NCI-H1417 (cell line): ENCODE data around the gene LUC7L.
A peak's percentile ranks its signal among the peaks of the same experiment; 100 is the strongest.
"Not testable (repeated sequence)": the region's sequence is repeated elsewhere in the genome, so short reads cannot be mapped to it uniquely, and the experiment has no call there.

Source experiments
- DNase-seq, 3 experiments: peaks; one replicate each; lab custom pipeline; 2025; lab: John Stamatoyannopoulos, UW

Gene LUC7L

GRCh38 chr16:228852-229730 is at the start of gene LUC7L:
Gene LUC7L, minus strand, starts transcription at chr16:229449. Its CDS starts 110 bp downstream, at chr16:229339.
- peak; percentile 93 to 97 (median 96) for DNase-seq

DNA sequence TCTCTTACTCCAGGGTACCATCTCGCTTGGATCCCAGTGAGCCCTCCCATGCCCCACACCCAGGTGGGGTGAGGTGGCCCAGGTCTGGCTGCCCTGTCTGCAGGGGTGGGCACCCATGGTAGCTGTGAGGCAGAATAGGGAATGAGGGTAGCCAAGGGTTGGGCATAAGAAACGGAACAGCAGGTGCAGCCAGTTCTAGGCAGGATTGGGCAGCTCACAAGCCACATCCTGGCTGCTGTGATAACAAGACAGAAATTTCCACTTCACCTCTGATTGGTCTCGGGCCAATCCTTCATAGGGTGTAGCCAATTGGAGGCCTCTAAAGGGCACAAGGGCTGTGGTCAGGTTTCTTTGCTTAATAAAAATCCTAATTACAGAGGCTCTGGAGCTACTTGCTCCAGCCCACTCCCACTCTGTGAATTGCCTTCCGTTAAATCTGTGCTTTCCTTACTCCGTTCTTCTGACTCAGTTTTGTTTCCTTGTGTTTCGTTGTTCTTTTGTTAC is 49.7 kb upstream of the LUC7L start:
- DNase-seq = peak; percentile 33 to 74 (median 37)

DNA sequence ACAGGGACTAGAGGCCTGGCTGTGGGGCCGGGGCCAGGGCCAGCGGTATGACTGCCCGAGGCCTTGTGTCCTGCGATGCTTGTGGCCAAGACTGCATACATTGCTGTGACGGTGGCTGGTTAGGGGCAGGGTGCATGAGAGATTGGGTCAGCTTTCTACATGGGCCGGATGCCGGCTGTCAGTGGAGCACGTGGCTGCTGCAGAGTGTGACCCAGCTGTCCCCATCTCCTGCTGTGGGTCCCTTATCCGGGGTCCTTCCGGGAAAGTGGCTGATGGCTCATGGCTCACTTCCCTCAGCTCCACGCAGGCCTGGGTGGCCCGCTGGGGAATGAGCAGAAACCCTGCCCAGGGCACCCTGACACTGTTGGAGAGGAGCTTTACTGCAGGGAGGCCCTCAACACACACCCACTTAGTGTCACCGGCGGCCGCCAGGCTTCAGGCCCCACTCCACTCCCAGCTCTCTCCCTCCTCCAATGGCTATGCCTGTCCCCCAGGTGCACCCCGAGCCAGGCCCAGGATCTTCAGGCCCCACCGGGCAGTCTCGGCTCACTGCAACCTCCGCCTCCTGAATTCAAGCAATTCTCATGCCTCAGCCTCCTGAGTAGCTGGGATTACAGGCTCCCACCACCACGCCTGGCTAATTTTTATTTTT is 47.3 kb upstream of the LUC7L start:
- DNase-seq = no peak

- DNase-seq = no peak
These were observed 46.6 kb upstream of the LUC7L start, which contains the start of gene RGS11 for GRCh38 chr16:275786-276232. Gene RGS11, minus strand, starts transcription at chr16:275944. Its CDS starts 33 bp downstream, at chr16:275911.

GRCh38 chr16:275041-275641 is 45.9 kb upstream of the LUC7L start:
- DNase-seq = peak in 2 of 3 experiments; percentile 30 to 50

- DNase-seq = no peak
These were observed 44.5 kb upstream of the LUC7L start for GRCh38 chr16:273547-274421.

GRCh38 chr16:272633-273546 is 43.6 kb upstream of the LUC7L start:
- no peak for DNase-seq

- no peak for DNase-seq
These were observed 41.4 kb upstream of the LUC7L start for GRCh38 chr16:270381-271255.

DNA sequence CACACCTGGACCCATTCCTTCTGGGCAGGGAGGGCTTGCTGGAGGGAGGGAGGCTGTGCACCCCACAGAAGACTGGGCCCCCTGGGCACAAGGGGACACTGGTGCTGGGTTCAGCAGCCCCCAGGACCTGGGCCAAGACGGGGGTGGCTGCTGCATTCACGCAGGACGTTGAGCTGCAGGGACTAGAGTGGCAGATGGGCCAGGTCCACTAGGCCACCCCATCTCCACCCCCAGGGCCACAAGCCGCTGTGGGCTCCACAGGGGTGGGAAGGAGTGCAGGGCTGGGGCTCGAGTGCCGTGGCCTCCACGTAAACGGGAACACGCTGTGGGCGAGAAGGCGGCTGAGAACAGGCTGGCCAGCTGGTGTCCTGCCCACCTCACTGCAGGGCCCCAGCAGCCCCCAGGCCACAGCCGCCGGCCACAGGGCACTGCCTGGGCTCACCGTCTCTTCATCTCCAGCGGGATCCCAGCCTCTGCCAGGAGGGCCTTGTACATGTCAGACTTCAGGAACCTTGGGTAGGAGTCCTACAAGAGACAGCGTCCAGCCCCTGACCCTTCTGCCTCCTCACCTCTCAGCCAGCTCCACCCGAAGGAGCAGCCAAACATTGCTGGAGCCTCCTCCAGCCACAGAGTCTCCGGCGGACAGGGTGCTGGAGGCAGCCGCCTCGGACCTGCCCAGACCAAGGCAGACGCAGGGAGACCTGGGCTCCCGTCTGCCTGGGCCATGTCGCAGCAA is 40.0 kb upstream of the LUC7L start:
- DNase-seq = no peak

- peak in 1 of 3 experiments; percentile 25 for DNase-seq
These were observed 39.1 kb upstream of the LUC7L start for GRCh38 chr16:268141-269053.

DNA sequence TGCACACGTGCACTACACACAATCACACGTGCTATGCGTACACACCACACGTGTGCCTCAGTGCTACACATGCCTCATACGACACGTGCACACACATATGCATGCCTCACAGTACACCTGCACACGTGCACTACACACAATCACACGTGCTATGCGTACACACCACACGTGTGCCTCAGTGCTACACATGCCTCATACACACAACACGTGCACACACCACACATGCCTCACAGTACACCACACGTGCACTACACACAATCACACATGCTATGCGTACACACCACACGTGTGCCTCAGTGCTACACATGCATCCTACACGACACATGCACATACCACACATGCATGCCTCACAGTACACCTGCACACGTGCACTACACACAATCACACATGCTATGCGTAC is 38.3 kb upstream of the LUC7L start:
- not testable (repeated sequence) for DNase-seq

DNA sequence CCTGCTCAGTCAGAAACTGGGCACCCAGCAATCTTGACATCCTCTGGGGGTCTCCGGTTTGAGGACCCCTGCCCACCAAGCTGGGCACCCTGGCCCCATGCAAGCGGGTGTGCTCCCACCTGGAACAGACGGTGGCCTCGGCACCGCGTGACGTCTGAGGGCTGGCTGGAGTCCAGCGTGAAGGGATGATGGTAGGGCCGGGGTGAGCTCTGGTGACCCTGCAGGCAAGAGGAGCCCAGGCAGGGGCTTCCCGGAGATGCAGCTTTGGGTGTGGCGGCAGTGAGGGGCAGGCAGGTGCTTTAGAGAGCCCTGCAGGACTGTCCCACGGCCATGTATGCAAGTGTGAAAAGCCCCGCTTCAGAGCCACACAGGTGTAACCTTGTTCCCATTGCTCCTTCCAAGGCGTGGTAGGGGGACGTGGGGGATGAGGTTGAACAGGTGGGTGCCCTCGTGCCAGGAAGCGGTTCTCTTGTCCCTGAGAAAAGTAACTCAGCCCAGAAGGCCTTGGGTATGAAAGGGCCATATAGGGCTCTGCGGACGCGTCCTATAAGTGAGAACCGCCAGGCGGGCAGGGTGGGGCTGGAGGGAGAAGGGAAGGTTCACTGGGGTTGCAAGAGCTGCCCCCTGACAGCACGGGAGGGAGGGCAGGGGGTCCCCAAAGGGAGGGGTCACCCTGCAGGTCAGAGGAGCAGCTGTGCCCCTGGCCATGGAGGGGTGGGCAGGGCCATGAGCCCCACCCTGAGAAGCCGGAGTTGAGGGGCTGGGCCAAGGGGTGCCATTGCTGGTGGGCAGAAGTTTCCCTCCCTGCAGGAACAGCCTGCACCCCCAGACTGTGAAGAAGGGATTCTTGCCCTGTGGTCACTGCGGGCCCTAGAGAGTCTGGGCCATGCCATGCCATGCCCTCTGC is 37.3 kb upstream of the LUC7L start:
- no peak for DNase-seq

GRCh38 chr16:265711-266110 is 36.5 kb upstream of the LUC7L start:
- DNase-seq = no peak

DNA sequence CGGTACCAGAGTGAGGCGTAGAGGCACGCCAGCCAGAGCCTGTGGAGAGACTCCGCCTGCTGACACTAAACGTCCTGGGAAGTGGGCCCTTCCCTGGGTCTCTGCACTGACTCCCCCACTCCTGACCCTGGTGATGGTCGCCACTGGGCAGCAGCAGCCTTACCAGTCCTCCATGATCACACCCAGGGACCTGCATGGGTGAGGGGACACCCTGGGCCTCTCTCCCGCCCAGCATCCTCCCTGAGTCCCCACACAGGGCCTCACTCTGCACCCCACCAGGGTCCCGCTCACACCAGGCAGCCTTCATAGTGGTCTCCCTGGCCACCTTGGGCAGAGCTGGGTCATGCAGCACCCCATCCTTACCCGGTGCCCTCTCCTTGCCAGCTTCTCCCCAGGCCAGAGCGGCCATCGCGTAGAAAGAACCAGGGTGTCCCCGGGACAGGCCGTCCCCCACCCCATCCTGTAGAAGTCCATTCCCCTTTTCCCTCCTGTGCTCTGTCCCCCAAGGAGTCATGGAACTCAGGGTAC is 35.8 kb upstream of the LUC7L start:
- no peak for DNase-seq

- no peak for DNase-seq
These were observed 35.2 kb upstream of the LUC7L start for GRCh38 chr16:264440-264951.

DNA sequence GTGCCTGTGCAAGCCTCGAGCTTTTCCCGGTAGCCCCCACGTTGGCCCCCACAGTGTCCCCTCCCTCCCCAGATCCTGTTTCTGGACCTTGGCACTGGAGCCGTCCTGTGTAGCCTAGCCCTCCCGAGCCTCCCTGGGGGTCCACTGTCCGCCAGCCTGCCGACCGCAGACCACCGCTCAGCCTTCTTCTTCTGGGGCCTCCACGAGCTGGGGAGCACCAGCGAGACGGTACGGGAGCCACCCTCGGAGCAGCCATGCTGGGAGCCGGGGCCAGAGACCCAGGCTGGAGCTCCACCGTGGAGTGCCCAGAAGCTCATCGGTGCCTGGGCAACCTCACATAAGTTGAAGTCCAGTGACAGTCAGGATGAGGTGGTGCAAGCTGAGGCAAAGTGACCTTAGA is 34.7 kb upstream of the LUC7L start:
- no peak for DNase-seq
